ACC112 (cell line): ENCODE data around the gene LONP1.
"Not testable (repeated sequence)": the region's sequence is repeated elsewhere in the genome, so short reads cannot be mapped to it uniquely, and the experiment has no call there.

ENCODE experiments used
- H2AFZ ChIP-seq: fragments of 200-600 bp; sonication (generic); one replicate; pipeline ENCODE4 v1.6.0; 2017; ENCODE audit warnings: antibody characterized with exemption, low read length; ENCODE audit not compliant: unreplicated experiment
- H3K27ac ChIP-seq: fragments of 200-600 bp; sonication (generic); 2 replicates; pipeline ENCODE4 v1.5.1; 2014; ENCODE audit warnings: low read depth, mild to moderate bottlenecking, antibody characterized with exemption, low read length, moderate library complexity
- H3K27me3 ChIP-seq: fragments of 200-600 bp; sonication (generic); 2 replicates; pipeline ENCODE4 v1.6.1; 2014; ENCODE audit warnings: mild to moderate bottlenecking, antibody characterized with exemption, low read length, moderate library complexity, mixed read lengths; ENCODE audit not compliant: insufficient read depth
- H3K36me3 ChIP-seq: fragments of 200-600 bp; sonication (generic); 2 replicates; pipeline ENCODE4 v1.6.1; 2016; ENCODE audit warnings: mild to moderate bottlenecking, antibody characterized with exemption, low read length, moderate library complexity, mixed read lengths; ENCODE audit not compliant: insufficient read depth
- H3K4me1 ChIP-seq: fragments of 200-600 bp; sonication (generic); one replicate; pipeline ENCODE4 v1.6.1; 2016; ENCODE audit warnings: low read length, mixed read lengths; ENCODE audit not compliant: insufficient read depth, unreplicated experiment, control insufficient read depth
- H3K4me3 ChIP-seq: fragments of 200-600 bp; sonication (generic); 2 replicates; pipeline ENCODE4 v1.5.1; 2014; ENCODE audit warnings: mild to moderate bottlenecking, low read depth, low read length
- H3K79me2 ChIP-seq: fragments of 200-600 bp; sonication (generic); one replicate; pipeline ENCODE4 v1.6.0; 2016; ENCODE audit warnings: low read length; ENCODE audit not compliant: control insufficient read depth, unreplicated experiment, insufficient read depth

The LONP1 gene, protein sequence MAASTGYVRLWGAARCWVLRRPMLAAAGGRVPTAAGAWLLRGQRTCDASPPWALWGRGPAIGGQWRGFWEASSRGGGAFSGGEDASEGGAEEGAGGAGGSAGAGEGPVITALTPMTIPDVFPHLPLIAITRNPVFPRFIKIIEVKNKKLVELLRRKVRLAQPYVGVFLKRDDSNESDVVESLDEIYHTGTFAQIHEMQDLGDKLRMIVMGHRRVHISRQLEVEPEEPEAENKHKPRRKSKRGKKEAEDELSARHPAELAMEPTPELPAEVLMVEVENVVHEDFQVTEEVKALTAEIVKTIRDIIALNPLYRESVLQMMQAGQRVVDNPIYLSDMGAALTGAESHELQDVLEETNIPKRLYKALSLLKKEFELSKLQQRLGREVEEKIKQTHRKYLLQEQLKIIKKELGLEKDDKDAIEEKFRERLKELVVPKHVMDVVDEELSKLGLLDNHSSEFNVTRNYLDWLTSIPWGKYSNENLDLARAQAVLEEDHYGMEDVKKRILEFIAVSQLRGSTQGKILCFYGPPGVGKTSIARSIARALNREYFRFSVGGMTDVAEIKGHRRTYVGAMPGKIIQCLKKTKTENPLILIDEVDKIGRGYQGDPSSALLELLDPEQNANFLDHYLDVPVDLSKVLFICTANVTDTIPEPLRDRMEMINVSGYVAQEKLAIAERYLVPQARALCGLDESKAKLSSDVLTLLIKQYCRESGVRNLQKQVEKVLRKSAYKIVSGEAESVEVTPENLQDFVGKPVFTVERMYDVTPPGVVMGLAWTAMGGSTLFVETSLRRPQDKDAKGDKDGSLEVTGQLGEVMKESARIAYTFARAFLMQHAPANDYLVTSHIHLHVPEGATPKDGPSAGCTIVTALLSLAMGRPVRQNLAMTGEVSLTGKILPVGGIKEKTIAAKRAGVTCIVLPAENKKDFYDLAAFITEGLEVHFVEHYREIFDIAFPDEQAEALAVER

DNA sequence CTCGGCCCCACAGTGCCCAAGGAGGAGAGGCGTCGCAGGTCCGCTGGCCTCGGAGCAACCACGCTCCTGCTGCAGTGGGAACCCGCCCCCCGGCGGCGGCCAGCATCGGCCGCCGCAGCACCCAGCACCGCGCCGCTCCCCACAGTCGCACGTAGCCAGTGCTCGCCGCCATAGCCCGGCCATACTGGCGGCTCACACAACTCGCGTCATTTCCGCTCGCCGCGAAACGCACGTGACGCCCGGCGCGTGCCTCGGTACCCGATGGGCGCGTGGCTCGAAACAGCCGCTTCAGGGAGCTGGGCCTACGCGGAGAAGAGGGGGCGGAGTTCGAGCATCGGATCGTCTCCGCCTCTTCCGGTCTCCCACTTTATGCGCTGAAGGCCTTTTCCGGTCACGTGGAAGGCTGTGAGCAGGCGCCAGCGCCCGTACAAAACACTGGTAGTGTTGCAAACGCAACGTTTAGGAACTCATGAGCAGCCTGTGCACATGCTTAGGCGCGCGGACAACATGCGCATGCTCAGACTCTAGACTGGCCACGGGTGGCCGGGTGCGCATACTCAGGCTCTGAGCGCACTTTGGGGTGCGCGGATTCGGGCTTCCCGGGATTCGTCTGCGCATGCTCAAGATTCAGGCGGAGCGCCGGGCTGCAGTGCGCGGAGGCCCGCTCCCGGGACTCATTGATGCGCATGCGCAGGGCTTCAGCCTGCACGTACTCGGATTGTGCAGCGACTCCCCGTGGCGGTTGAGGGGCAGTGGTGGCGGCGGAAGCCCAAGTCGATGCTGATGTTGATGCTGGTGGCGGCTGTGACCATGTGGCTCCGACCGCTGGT lies at the start of gene LONP1, which contains the start of gene CATSPERD:
LONP1 (minus strand) TSS at position 186 of the 830 bp plus-strand sequence; CDS start at position 172, 14 bp downstream.
CATSPERD (plus strand) TSS at position 677 of the 830 bp plus-strand sequence; CDS start at position 778, 101 bp downstream.
- H3K27me3 ChIP-seq, result no peaks in the 10 kb centered on the region
- peaks cover 10% of the 10 kb centered on the region for H3K4me1 ChIP-seq
- H3K27ac ChIP-seq, result peak within 1 kb of the TSS; percentile 91
- peak within 1 kb of the TSS; percentile 93 for H2AFZ ChIP-seq
- peaks cover 42% of the 10 kb centered on the region for H3K79me2 ChIP-seq
- no peaks in the 10 kb centered on the region for H3K36me3 ChIP-seq
- H3K4me3 ChIP-seq, result peak within 1 kb of the TSS; percentile 91

DNA sequence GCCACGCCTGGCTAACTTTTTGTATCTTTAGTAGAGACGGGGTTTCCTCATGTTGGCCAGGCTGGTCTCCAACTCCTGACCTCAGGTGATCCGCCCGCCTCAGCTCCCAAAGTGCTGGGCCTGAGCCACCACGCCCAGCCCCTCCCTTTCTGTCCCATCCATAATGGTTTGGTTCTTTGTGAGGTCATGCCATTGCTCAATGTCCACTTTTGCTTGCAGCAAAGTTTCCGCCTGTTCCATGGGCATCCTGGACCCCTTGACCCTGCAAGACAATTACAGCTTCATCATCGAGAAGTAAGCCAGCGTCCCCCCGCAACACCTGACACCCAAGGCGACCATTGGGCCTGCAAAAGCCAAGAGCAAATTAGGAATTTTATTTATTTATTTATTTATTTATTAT lies 48.0 kb upstream of the LONP1 start:
- Histone ChIP-seq H3K4me3 (no peak overlapping the region), H3K4me1 (no peaks in the 10 kb centered on the region), H3K27me3 (no peaks in the 10 kb centered on the region), H3K79me2 (no peaks in the 10 kb centered on the region), H3K27ac (no peak overlapping the region), H3K36me3 (no peaks in the 10 kb centered on the region), H2AFZ (no peak overlapping the region)

DNA sequence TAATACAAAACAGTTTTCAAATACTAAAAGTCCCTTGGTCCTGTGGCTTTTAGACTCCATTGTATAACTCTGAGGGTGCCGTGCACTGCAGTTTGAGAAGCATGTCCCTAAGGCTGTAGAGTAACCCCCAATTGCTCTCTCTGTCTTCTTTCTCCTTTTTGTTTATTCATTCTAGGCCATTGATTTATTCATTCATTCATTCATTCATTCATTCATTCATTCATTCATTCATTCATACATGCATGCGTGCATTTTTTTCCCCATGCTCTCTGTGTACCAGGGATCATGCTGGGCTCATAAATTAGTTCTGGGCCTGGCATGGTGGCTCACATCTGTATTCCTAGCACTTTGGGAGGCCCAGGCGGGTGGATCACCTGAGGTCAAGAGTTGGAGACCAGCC lies 45.3 kb upstream of the LONP1 start:
- H3K36me3 ChIP-seq, result no peaks in the 10 kb centered on the region
- H3K4me3 ChIP-seq, result no peak overlapping the region
- no peaks in the 10 kb centered on the region for H3K4me1 ChIP-seq
- no peak overlapping the region for H2AFZ ChIP-seq
- no peaks in the 10 kb centered on the region for H3K79me2 ChIP-seq
- no peaks in the 10 kb centered on the region for H3K27me3 ChIP-seq
- no peak overlapping the region for H3K27ac ChIP-seq

DNA sequence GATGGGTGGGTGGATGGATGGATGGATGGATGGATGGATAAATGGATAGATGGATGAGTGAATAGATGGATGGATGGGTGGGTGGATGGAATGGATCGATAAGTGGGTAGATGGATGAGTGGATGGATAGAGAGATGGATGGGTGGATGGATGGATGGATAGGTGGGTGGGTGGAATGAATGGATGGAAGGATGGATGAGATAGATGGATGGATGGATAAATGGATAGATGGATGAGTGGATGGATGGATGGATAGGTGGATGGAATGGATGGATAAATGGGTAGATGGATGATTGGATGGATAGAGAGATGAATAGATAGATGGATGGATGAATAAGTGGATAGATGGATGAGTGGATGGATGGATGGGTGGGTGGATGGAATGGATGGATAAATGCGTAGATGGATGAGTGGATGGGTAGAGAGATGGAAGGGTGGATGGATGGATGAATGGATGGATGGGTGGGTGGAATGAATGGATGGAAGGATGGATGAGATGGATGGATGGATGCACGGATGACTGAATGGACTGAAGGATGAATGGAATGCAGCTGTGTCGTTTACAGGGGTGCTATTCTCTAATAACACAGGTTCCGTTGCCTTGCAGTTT lies 42.8 kb upstream of the LONP1 start:
- H3K4me3 ChIP-seq, result no peak overlapping the region
- no peaks in the 10 kb centered on the region for H3K27me3 ChIP-seq
- no peaks in the 10 kb centered on the region for H3K79me2 ChIP-seq
- H3K4me1 ChIP-seq, result no peaks in the 10 kb centered on the region
- H3K27ac ChIP-seq, result no peak overlapping the region
- no peaks in the 10 kb centered on the region for H3K36me3 ChIP-seq
- no peak overlapping the region for H2AFZ ChIP-seq

DNA sequence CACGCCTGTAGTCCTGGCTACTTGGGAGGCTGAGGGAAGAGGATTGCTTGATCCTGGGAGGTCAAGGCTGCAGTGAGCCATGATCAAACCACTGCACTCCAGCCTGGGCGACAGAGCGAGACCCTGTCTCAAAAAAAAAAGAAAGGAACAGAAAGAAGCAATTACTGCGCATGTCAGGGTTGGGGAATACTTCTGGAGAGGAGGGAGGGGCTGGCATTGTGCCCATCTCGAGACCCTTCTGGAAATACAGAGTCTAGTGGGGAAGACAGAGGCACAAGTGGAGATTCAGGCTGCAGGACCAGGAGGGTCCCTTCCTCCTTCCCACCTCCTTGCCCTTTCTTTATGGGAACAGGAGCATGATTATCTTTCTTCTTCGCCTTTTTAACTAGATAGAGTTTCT lies 33.8 kb upstream of the LONP1 start:
- Histone ChIP-seq H3K36me3 (no peaks in the 10 kb centered on the region), H3K4me1 (no peaks in the 10 kb centered on the region), H3K4me3 (no peak overlapping the region), H3K27me3 (no peaks in the 10 kb centered on the region), H3K79me2 (no peaks in the 10 kb centered on the region), H3K27ac (no peak overlapping the region), H2AFZ (no peak overlapping the region)

DNA sequence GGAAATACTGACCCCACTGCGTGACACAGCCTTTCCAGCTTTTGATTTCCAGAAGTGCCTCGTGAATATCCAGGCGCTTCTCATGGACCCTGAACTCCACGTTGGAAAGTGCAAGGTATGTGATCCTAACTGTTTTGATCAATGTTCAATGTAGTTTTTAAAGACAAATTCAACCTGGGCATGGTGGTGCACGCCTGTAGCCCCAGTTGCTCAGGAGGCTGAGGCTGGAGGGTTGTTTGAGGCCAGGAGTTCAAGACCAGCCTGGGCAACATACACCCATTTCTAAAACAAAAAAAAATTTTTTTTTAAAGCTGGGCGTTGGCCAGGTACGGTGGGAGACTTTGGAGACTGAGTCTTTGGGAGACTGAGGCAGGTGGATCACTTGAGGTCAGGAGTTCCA lies 31.8 kb upstream of the LONP1 start:
- Histone ChIP-seq H3K79me2 (no peaks in the 10 kb centered on the region), H2AFZ (no peak overlapping the region), H3K27ac (no peak overlapping the region), H3K36me3 (no peaks in the 10 kb centered on the region), H3K4me1 (no peaks in the 10 kb centered on the region), H3K4me3 (no peak overlapping the region), H3K27me3 (no peaks in the 10 kb centered on the region)

DNA sequence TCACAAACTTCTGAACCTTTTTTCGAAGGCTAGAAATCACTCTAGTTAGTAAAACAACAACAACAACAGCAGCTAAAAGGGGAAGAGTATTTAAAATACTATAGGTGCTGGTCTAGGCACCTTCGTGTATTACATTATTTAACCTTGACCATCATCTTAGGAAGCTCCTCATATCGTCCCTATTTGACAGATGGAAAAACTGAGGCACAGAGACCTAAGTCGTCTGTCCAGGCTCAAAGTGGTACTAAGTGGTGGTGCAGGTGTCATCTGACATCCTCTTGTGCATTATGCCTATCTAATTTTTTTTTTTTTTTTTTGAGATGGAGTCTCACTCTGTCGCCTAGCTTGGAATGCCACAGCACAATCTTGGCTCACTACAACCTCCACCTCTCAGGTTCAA lies 29.6 kb upstream of the LONP1 start:
- H2AFZ ChIP-seq, result no peak overlapping the region
- H3K79me2 ChIP-seq, result no peaks in the 10 kb centered on the region
- H3K27me3 ChIP-seq, result no peaks in the 10 kb centered on the region
- H3K27ac ChIP-seq, result no peak overlapping the region
- no peak overlapping the region for H3K4me3 ChIP-seq
- no peaks in the 10 kb centered on the region for H3K4me1 ChIP-seq
- no peaks in the 10 kb centered on the region for H3K36me3 ChIP-seq

DNA sequence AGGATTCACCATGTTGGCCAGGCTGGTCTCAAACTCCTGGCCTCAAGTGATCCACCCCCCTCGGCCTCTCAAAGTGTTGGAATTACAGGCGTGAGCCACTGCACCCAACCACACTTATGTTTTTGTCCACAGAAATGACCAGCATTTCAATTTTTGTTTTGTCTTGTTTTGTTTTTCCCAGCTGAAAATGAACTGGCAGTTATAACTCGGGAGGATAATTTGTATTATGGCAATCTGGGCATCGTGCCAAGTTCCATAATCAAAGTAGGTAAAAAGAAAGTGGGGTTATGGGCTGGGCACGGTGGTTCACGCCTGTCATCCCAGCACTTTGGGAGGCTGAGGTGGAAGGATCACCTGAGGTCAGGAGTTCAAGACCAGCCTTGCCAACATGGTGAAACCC lies 29.0 kb upstream of the LONP1 start:
- H3K4me1 ChIP-seq, H3K27ac ChIP-seq, H3K27me3 ChIP-seq, H2AFZ ChIP-seq, H3K4me3 ChIP-seq, H3K79me2 ChIP-seq, H3K36me3 ChIP-seq: not testable (repeated sequence)

DNA sequence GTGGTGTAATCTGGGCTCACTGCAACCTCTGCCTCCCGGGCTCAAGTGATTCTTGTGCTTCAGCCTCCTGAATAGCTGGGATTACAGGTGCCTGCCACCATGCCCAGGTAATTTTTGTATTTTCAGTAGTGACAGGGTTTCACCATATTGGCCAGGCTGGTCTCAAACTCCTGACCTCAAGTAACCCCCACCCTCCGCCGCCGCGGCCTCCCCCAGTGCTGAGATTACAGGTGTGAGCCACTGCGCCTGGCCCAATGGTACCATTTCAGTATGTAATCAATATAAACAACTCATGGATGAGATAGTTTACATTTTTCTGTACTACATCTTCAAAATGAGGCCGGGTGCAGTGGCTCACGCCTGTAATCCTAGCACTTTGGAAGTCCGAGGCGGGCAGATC lies 25.1 kb upstream of the LONP1 start:
- not testable (repeated sequence) for H3K36me3 ChIP-seq, H3K27me3 ChIP-seq, H3K4me3 ChIP-seq, H3K79me2 ChIP-seq, H2AFZ ChIP-seq, H3K4me1 ChIP-seq, H3K27ac ChIP-seq

DNA sequence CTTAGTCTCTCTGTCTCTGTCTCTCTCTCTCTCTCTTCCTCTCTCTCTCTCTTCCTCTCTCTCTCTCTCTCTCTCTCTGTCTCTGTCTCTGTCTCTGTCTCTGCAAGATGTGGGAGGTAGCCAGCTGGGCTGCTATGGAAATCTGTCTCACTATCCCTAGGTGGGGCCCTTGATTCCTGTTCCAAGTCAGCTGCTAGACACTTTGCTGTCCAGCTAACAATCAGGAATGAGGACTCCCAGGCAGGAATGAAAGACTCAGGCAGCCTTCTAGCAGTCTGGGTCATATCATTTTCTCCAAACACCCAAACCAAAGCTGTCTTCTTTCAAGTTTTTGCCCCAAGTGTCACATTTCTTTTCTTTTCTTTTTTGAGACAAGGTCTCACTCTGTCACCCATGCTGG lies 23.7 kb upstream of the LONP1 start:
- Histone ChIP-seq H3K4me1 (no peaks in the 10 kb centered on the region), H3K27me3 (no peaks in the 10 kb centered on the region)

More for the DNA sequence above, 23.7 kb upstream of the LONP1 start:
- Histone ChIP-seq H3K27ac (no peak overlapping the region), H3K4me3 (no peak overlapping the region), H3K79me2 (no peaks in the 10 kb centered on the region), H3K36me3 (no peaks in the 10 kb centered on the region), H2AFZ (no peak overlapping the region)
